ENCODE measurements around the gene PTPN18. TPM values are rescaled to one million over a fixed set of nuclear protein-coding genes. Genes with fewer than 3 reads are reported as not detected.
A peak's percentile ranks its signal among the peaks of the same experiment; 100 is the strongest.

Gene PTPN18
- total RNA-seq, 1 experiment from 2014 or later = 15.7 TPM

- no peak for DNase-seq (ENCODE audit: low spot score)
- Mint-ChIP-seq H3K36me3 (no peaks in the 10 kb centered on the region), H3K4me1 (no peaks in the 10 kb centered on the region), H3K4me3 (no peak overlapping the region), H3K27me3 (ENCODE audit: low read depth) (peaks cover 11% of the 10 kb centered on the region; the same call in 1 of the 2 replicates), H3K9me3 (no peaks in the 10 kb centered on the region), H3K27ac (no peak overlapping the region)
- POLR2A ChIA-PET = no interaction called here
- CTCF ChIA-PET = no interaction called here
- no peak for TF ChIP-seq TCF7 (CRISPR knock-in tag; IDR thresholded peaks at IDR 0.05; ENCODE audit: low read depth)
- no peak for TF ChIP-seq IRF1 (CRISPR knock-in tag; IDR thresholded peaks at IDR 0.05)
- no peak for TF ChIP-seq RELA (CRISPR knock-in tag; IDR thresholded peaks at IDR 0.05; ENCODE audit: borderline replicate concordance)
- TF ChIP-seq ZNF232 (CRISPR knock-in tag; IDR thresholded peaks at IDR 0.05) = no peak
- no peak for ATAC-seq
Observed at GRCh38 chr2:130319536-130319935, 36.3 kb upstream of the PTPN18 start.

- ChIA-PET POLR2A (no interaction called here), CTCF (interaction anchor here (1.0 to 3.1 kb wide), 3 partner anchors 15 to 75 kb away, joined by 4 to 24 read pairs (median 4); partner anchors contain the start of gene IMP4)
- Mint-ChIP-seq H3K27ac (no peak overlapping the region), H3K4me3 (no peak overlapping the region; the same call in 1 of the 2 replicates), H3K36me3 (no peaks in the 10 kb centered on the region), H3K4me1 (peaks cover 11% of the 10 kb centered on the region), H3K9me3 (no peaks in the 10 kb centered on the region), H3K27me3 (ENCODE audit: low read depth) (peaks cover 36% of the 10 kb centered on the region)
- TF ChIP-seq CREM (CRISPR knock-in tag; IDR thresholded peaks at IDR 0.05) (no peak), KAT7 (CRISPR knock-in tag; IDR thresholded peaks at IDR 0.05; ENCODE audit: borderline replicate concordance) (no peak), GABPB1 (CRISPR knock-in tag; IDR thresholded peaks at IDR 0.05) (no peak), JAZF1 (CRISPR knock-in tag; IDR thresholded peaks at IDR 0.05) (no peak), JUN (CRISPR knock-in tag; IDR thresholded peaks at IDR 0.05) (no peak), USF1 (CRISPR knock-in tag; IDR thresholded peaks at IDR 0.05) (no peak), SOX15 (CRISPR knock-in tag; IDR thresholded peaks at IDR 0.05) (no peak), ZNF532 (CRISPR knock-in tag; IDR thresholded peaks at IDR 0.05; ENCODE audit: borderline replicate concordance) (no peak), IRF1 (CRISPR knock-in tag; IDR thresholded peaks at IDR 0.05) (no peak), RORB (CRISPR knock-in tag; IDR thresholded peaks at IDR 0.05) (no peak)
- ATAC-seq (peak; percentile 72), DNase-seq (ENCODE audit: low spot score) (peak; percentile 39)
Observed at GRCh38 chr2:130327703-130328527, 27.9 kb upstream of the PTPN18 start.

- TF ChIP-seq HMGXB4 (CRISPR knock-in tag; IDR thresholded peaks at IDR 0.05) (no peak), TCF7 (CRISPR knock-in tag; IDR thresholded peaks at IDR 0.05; ENCODE audit: low read depth) (no peak)
- H3K9me3 Mint-ChIP-seq = no peaks in the 10 kb centered on the region
- ChIA-PET CTCF (interaction anchor here (1.0 to 3.1 kb wide), 2 partner anchors 14 to 40 kb away, joined by 4 to 24 read pairs; partner anchors contain the start of gene IMP4), POLR2A (no interaction called here)
- H3K4me1 Mint-ChIP-seq = peaks cover 11% of the 10 kb centered on the region
- H3K27me3 Mint-ChIP-seq (ENCODE audit: low read depth) = peaks cover 30% of the 10 kb centered on the region
- no peak overlapping the region for H3K4me3 Mint-ChIP-seq
- no peak overlapping the region for H3K27ac Mint-ChIP-seq
- ATAC-seq (no peak), DNase-seq (ENCODE audit: low spot score) (no peak)
- no peaks in the 10 kb centered on the region for H3K36me3 Mint-ChIP-seq
Observed at GRCh38 chr2:130328710-130329109, 27.1 kb upstream of the PTPN18 start.
